Activated naive CD8-positive, alpha-beta T cell treated with anti-CD3 and anti-CD28 coated beads, Interleukin-2, amount 50 U/mL, for 16 hours (primary cell): Measurements from ENCODE around the gene TNMD.

Source experiments
- DNase-seq: peaks from one replicate; pipeline ENCODE4 v3.0.0-alpha.2; 2020; ENCODE audit warnings: low read depth, low spot score

The TNMD gene

DNA sequence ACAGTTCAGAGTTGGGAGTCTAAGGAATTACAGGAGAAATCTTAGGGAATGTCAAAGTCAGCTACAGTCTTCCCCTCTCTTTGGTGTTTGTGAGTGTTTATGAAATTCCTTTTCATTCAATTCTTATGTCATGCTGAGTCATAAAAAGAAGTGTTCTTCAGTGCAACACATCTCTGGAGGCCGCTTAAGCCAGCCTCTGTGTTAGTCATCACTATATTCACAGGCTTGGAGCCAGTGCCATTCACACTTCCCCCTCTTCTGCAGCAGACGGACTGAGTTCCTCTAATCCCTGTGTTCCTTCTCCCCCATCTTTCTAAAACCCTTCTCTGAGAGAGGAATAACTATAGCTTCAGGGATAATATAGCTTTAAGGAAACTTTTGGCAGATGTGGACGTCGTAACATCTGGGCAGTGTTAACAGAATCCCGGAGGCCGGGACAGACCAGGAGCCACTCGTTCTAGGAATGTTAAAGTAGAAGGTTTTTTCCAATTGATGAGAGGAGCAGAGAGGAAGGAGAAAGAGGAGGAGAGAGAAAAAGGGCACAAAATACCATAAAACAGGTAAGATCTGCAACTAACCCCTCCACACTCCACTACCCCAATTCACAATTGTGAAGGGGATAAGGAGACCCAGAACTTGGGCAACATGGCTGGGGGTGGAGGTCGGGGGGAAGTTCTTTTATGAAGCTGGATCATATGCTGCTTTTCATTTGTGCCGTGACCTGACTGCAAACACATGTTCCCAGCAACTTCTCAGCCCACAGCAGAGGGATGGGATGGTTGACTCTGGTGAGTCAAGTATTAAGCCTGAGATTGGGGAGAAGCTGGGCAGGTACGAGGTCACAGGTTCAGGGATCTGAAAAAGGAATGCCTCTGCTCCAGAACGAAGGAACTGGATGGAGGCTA lies 59.5 kb downstream of the TNMD start, which contains the start of gene SRPX2:
Gene SRPX2 (plus strand): TSS at position 244 of the 905 bp plus-strand sequence. CDS start 2,124 bp downstream, outside the sequence.
- DNase-seq, result no peak

DNA sequence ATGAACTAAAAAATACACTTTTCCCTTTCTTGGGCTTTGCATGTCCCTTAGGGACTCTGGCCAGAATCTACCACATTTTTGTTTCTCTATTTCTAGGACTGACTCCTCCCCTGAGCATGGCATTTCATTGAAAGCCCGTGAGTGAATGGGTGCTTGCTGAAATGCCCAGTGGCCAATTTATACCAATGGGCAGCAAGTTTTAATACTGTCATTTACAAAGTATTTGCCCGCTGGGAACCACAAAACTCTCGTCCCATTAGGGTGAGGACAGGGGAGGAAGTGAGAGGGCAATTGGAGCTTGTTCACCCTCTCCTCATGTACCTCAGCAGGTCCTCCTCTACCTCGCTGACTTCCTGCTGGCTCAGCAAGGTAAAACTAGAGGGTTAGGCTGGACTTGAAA lies 60.4 kb downstream of the TNMD start:
- no peak for DNase-seq

DNA sequence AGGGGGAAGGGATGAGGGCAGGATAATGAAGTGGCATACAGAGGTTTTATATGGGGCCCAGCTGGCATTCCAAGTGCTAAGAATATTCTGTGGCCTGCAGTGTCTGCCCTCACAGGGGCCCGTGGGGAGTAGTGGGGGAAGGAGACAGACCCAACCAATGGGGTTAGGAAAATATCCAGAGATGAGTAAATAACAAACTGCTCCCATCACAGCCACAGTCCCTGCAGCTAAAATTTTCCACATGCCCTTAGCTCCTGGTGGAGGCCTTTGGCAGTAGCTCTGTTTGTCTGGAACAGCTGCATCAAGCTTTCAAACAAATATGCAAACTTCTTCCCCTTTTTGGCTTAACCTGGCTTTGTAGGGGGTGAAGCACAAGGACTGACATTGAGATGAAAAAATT lies 62.4 kb downstream of the TNMD start:
- DNase-seq, result no peak

DNA sequence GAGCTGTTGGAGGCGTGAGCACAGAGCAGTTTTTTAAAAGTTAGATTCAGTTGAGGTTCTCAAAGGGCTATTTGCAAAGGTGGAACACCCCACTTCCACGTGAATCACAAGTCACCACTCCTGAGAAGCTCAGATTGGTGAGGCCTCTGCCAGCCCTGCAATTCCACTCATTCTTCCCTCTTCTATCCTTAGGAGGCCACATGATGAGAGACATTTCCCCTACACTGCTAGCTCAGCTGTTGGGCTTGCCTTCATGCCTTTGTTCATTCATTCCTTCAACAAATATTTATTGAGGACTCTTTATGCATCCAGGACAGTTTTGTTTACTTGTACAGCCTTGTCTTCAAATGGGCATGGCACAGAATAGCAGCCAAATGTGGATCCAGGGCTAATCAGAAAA lies 63.0 kb downstream of the TNMD start:
- no peak for DNase-seq

DNA sequence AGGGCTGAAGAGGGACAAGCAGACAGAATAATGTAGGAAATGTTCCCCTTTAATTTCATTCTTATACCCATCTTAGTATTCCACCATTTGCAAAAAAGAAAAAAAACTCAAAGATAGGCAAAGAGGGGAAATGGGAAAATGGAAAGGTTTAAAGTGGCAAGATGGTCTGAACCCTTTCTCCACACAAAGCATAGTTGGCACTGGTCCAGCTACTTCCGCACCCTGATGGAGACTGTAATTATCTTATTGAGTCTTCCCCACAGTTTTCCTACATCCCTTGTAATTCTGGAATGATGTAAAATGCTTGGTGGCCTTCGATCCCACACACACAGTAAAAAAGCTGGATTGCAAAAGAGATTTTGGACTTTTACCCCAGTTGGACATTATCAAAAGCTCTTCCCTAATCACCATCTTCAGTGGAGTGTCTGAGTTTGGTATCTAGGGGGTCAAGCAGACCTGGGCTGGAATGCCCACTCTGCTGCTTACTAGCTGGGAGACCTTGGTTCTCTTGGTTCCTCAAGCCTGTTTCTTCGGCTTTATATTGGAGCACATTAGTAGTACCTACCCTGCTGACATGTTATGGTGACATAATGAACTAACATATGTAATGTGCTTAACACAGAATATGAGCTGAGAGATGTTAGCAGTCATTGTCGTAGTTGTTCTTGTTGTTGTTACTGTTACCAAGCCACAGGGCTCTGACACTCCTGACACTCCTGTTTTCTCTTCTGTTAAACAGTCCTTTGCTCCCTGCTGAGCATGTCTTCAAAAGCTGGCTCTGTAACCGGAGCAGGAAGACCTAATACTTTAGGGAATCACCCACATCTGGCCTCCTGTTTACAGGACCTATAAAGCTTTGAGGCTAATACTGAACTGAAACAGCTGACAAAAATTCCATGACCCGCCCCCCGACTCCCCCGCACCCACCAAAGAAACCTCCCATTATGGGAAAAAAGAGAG lies 64.0 kb downstream of the TNMD start:
- no peak for DNase-seq
